Skeletal muscle tissue (tissue), 4 donors: ENCODE measurements around the gene CTU1. TPM values are rescaled to one million over a fixed set of nuclear protein-coding genes. Genes with fewer than 3 reads are reported as not detected.
A peak's percentile ranks its signal among the peaks of the same experiment; 100 is the strongest.

Source experiments
- H3K27ac ChIP-seq: one replicate; pipeline ENCODE4 v1.7.0; 2013; ENCODE audit warnings: mild to moderate bottlenecking, low read depth, low read length, inconsistent platforms
- H3K27me3 ChIP-seq, 3 donors: one replicate each; pipeline ENCODE4 v1.7.0; 2013; ENCODE audit warnings: low read length in 3 of 3; ENCODE audit not compliant: control insufficient read depth in 3 of 3, insufficient read depth in 3 of 3
- H3K36me3 ChIP-seq, 3 donors: one replicate each; pipeline ENCODE4 v1.7.0; 2013; ENCODE audit warnings: low read length in 3 of 3; ENCODE audit not compliant: control insufficient read depth in 3 of 3, insufficient read depth in 3 of 3
- H3K4me1 ChIP-seq, 3 donors: one replicate each; pipeline ENCODE4 v1.7.0; 2013; ENCODE audit warnings: low read length in 3 of 3, mild to moderate bottlenecking in 3 of 3; ENCODE audit not compliant: control insufficient read depth in 3 of 3, insufficient read depth in 3 of 3
- H3K4me3 ChIP-seq, 3 donors: one replicate each; pipeline ENCODE4 v1.7.0; 2013; ENCODE audit warnings: low read length in 3 of 3
- H3K9ac ChIP-seq, 3 donors: one replicate each; pipeline ENCODE4 v1.7.0; 2013; ENCODE audit warnings: low read length in 3 of 3, mild to moderate bottlenecking in 3 of 3, moderate library complexity in 2 of 3, low read depth in 1 of 3
- H3K9me3 ChIP-seq, 3 donors: one replicate each; pipeline ENCODE4 v1.7.0; 2013; ENCODE audit warnings: low read length in 3 of 3; ENCODE audit not compliant: control insufficient read depth in 3 of 3
- total RNA-seq: library from RNA; depleted of rRNA; stranded (reverse); fragments of >200 nt; gene quantifications from one replicate; pipeline ENCODE4 v1.2.3, GENCODE V29; 2014
- donor health status: Osteomylitis.

The CTU1 gene
- total RNA-seq, 1 donor from 2014 or later = 4.2 TPM

GRCh38 chr19:51135004-51135403, 26.8 kb upstream of the CTU1 start:
- Histone ChIP-seq H3K9ac (no peak overlapping the region), H3K4me3 (no peak overlapping the region), H3K27ac (no peak overlapping the region), H3K27me3 (peaks cover 0 to 16% (median 7%) of the 10 kb centered on the region in 3 donors), H3K9me3 (peaks cover 0 to 2% (median 0%) of the 10 kb centered on the region in 3 donors), H3K4me1 (peaks cover 3 to 9% (median 3%) of the 10 kb centered on the region in 3 donors), H3K36me3 (no peaks in the 10 kb centered on the region)

GRCh38 chr19:51131780-51132680, 23.8 kb upstream of the CTU1 start:
- peak overlapping the region in 1 of 3 donors; percentile 30 for H3K4me3 ChIP-seq
- peak overlapping the region; percentile 54 for H3K27ac ChIP-seq
- H3K9ac ChIP-seq = no peak overlapping the region
- peaks cover 0 to 6% (median 0%) of the 10 kb centered on the region in 3 donors for H3K27me3 ChIP-seq
- peaks cover 3% of the 10 kb centered on the region in 3 donors for H3K4me1 ChIP-seq
- peaks cover 0 to 2% (median 0%) of the 10 kb centered on the region in 3 donors for H3K9me3 ChIP-seq
- no peaks in the 10 kb centered on the region for H3K36me3 ChIP-seq

- peaks cover 0 to 18% (median 0%) of the 10 kb centered on the region in 3 donors for H3K27me3 ChIP-seq
Measured at GRCh38 chr19:51129716-51130115, 21.5 kb upstream of the CTU1 start.

GRCh38 chr19:51128227-51128626, 20.0 kb upstream of the CTU1 start:
- Histone ChIP-seq H3K4me1 (peaks cover 3 to 11% (median 3%) of the 10 kb centered on the region in 3 donors), H3K9ac (no peak overlapping the region), H3K27me3 (peaks cover 0 to 23% (median 0%) of the 10 kb centered on the region in 3 donors), H3K27ac (peak overlapping the region; percentile 28), H3K4me3 (no peak overlapping the region), H3K9me3 (no peaks in the 10 kb centered on the region), H3K36me3 (no peaks in the 10 kb centered on the region)

More at GRCh38 chr19:51129716-51130115, 21.5 kb upstream of the CTU1 start:
- Histone ChIP-seq H3K4me3 (no peak overlapping the region), H3K36me3 (no peaks in the 10 kb centered on the region), H3K9me3 (no peaks in the 10 kb centered on the region), H3K4me1 (peaks cover 3% of the 10 kb centered on the region in 3 donors), H3K27ac (no peak overlapping the region), H3K9ac (no peak overlapping the region)

- peaks cover 3 to 11% (median 3%) of the 10 kb centered on the region in 3 donors for H3K4me1 ChIP-seq
- peak overlapping the region; percentile 28 for H3K27ac ChIP-seq
- H3K4me3 ChIP-seq = no peak overlapping the region
- H3K36me3 ChIP-seq = no peaks in the 10 kb centered on the region
- peaks cover 0 to 23% (median under 1%) of the 10 kb centered on the region in 3 donors for H3K27me3 ChIP-seq
- H3K9ac ChIP-seq = no peak overlapping the region
- no peaks in the 10 kb centered on the region for H3K9me3 ChIP-seq
Measured at GRCh38 chr19:51127755-51128154, 19.5 kb upstream of the CTU1 start.

- Histone ChIP-seq H3K4me1 (peaks cover 0 to 8% (median under 1%) of the 10 kb centered on the region in 3 donors), H3K9me3 (no peaks in the 10 kb centered on the region), H3K9ac (no peak overlapping the region), H3K4me3 (no peak overlapping the region), H3K27me3 (peaks cover 0 to 26% (median 4%) of the 10 kb centered on the region in 3 donors), H3K36me3 (no peaks in the 10 kb centered on the region), H3K27ac (peak overlapping the region; percentile 12)
Measured at GRCh38 chr19:51127032-51127431, 18.8 kb upstream of the CTU1 start.

- H3K27ac ChIP-seq = peak overlapping the region; percentile 23
- peaks cover 0 to 7% (median 0%) of the 10 kb centered on the region in 3 donors for H3K4me1 ChIP-seq
- H3K36me3 ChIP-seq = no peaks in the 10 kb centered on the region
- H3K9me3 ChIP-seq = no peaks in the 10 kb centered on the region
- H3K4me3 ChIP-seq = no peak overlapping the region
- H3K27me3 ChIP-seq = peaks cover 0 to 26% (median 7%) of the 10 kb centered on the region in 3 donors
- H3K9ac ChIP-seq = no peak overlapping the region
Measured at GRCh38 chr19:51125421-51126075, 17.3 kb upstream of the CTU1 start.

- peaks cover 0 to 26% (median 10%) of the 10 kb centered on the region in 3 donors for H3K27me3 ChIP-seq
- no peaks in the 10 kb centered on the region for H3K9me3 ChIP-seq
- peak within 1 kb of the TSS; percentile 36 for H3K27ac ChIP-seq
- no peak within 1 kb of the TSS for H3K4me3 ChIP-seq
- peaks cover 0 to 7% (median 0%) of the 10 kb centered on the region in 3 donors for H3K4me1 ChIP-seq
- no peak within 1 kb of the TSS for H3K9ac ChIP-seq
- no peaks in the 10 kb centered on the region for H3K36me3 ChIP-seq
Measured at GRCh38 chr19:51124729-51125128, 16.5 kb upstream of the CTU1 start, which contains the start of gene SIGLEC9. Gene SIGLEC9 (plus strand): TSS chr19:51124906. CDS start chr19:51124975, 69 bp downstream.

GRCh38 chr19:51124216-51124615, 16.0 kb upstream of the CTU1 start:
- Histone ChIP-seq H3K4me3 (no peak overlapping the region), H3K9me3 (no peaks in the 10 kb centered on the region), H3K36me3 (no peaks in the 10 kb centered on the region), H3K27ac (peak overlapping the region; percentile 36), H3K9ac (no peak overlapping the region), H3K27me3 (peaks cover 0 to 26% (median 10%) of the 10 kb centered on the region in 3 donors), H3K4me1 (peaks cover 0 to 7% (median 0%) of the 10 kb centered on the region in 3 donors)
